HG03039 (cell line): ENCODE measurements around the gene PPM1E.
"Not testable (repeated sequence)": the region's sequence is repeated elsewhere in the genome, so short reads cannot be mapped to it uniquely, and the experiment has no call there.

ENCODE experiments used
- ATAC-seq: cut with Tn5 transposase; IDR thresholded peaks from one replicate; pipeline ENCODE4 v1.9.1; 2021; ENCODE audit warnings: mild to moderate bottlenecking, moderate library complexity; ENCODE audit not compliant: unreplicated experiment

PPM1E gene

DNA sequence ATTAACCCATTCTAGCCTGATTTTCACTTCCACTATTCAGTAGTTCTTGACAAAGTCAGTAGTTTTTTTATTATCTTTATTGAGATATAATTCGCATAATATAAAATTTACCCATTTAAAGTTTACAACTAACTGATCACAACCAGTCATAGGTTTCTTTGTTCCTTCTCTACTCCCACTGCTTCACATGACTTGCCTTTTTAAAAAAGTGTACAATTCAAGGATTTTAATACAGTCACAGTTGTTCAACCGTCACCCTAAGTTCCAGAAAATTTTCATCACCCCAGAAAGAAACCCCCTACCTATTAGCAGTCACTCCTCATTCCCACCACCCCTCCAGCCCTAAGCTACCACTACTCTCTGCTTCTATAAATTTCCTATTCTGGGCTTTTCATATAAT, 188.5 kb downstream of the PPM1E start:
- ATAC-seq = no peak

GRCh38 chr17:58947411-58947810, 191.8 kb downstream of the PPM1E start:
- ATAC-seq = no peak

DNA sequence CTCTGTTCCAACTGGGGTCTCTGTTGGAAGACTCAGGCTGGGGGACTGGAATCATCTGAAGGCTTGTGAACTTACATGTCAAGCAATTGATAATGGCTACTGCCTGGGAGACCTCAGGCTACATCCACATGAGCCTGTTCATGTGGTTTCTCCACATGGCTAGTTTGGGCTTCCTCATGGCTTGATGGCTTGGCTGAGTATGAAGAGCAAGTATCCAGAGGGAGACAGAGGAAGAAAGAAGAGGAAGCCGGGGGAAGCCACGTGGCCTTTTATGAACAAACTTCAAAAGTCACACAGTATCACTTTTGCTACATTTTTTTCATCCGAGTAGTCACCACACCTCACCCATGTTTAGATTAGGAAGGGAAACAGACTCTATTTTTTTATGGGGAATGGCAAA, 192.2 kb downstream of the PPM1E start:
- no peak for ATAC-seq

GRCh38 chr17:58954358-58954757, 198.7 kb downstream of the PPM1E start:
- ATAC-seq = not testable (repeated sequence)

GRCh38 chr17:58956997-58957724, 201.5 kb downstream of the PPM1E start:
- ATAC-seq = no peak

DNA sequence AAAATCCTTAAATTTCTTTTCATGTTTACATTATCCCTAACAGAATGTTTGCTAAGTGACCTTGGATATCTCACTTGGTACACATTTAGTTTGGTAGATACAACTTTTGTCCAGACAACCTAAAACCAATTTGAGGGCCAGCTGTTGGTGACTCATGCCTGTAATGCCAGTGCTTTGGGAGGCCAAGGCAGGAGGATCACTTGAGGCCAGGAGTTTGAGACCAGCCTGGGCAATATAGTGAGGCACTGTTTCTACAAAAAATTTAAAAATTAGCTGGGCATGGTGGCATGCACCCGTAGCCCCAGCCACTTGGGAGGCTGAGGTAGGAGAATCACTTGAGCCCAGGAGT, 202.0 kb downstream of the PPM1E start:
- ATAC-seq = not testable (repeated sequence)

DNA sequence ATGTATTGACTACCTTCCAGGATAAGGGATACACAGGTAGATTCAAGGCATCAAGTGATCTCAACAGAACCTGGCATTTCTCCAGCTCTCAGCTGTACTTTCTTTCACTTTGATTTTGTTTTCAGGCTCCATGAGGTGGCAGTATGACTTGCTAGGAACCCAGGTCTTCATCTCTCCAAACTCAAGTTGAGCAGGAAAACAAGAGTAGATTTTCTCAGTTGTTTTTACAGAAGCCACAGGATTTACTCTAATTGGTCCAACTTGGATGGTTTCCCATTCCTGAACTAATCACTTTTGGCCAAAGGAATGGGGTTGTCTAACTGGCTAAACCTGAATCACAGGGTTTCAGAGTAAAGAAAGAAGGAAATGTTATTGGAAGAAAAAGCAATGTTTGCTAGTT, 204.4 kb downstream of the PPM1E start:
- ATAC-seq = no peak

DNA sequence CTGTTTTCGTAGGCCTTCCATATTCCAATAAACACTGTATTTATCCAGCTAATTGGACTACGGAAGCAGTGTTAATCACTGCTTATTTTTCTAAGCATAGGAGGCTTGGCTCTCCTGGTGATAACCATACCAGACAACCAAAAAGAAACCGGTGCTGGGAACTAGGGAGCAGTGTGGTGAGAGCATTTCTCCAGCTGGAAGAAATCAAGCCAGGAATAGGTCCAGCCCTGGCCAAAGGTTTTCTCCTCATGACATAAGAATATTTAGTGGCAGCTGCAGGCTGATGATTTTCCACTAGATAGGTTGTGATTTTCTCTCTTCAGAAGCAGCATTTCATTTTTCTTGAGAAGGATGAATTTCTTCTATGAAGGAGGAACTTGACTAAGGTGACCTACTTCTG, 209.6 kb downstream of the PPM1E start:
- ATAC-seq = no peak

GRCh38 chr17:58966208-58966607, 210.6 kb downstream of the PPM1E start:
- no peak for ATAC-seq

GRCh38 chr17:58968426-58969061, 212.9 kb downstream of the PPM1E start:
- no peak for ATAC-seq

DNA sequence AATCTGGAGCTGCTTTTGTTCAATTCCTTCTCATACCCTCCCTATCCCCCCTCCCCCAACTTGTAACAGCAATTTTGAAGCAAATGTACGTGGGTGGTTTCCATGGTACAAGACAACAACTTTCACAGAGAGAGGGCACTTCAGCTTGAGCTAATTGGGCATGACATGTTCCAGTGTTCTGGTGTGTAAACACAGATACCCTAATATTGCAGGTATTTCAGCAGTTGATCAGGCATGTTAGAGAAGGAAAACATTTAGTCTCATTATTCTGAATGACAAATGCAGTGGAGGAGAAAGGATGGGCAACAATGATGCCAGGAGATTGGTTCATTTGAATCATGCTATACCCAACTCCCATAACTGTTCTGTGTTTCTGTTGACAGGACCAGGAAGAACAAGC, 213.5 kb downstream of the PPM1E start:
- no peak for ATAC-seq

DNA sequence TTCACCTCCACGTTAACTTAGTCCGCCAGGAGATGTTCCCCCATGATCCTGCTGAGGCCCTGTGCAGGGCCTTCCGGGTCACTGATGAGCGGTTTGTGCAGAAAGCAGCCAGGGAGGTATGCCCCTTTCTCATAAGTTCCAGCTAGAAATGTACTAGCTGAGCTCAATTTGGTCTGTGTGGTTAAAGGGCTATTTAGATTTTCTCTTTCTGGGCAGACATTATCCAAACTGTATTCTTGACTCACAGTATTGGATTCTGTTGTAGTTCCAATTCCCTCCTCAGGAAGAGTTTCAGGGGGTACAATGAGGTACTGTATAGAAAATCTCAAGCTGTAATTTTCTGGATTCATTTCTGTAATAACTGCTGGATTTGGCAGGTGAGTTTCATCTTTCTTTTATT, 214.0 kb downstream of the PPM1E start:
- ATAC-seq = no peak

- ATAC-seq = no peak
Observed at GRCh38 chr17:58970609-58971450, 215.2 kb downstream of the PPM1E start.

GRCh38 chr17:58974354-58974753, 218.7 kb downstream of the PPM1E start:
- no peak for ATAC-seq

- no peak for ATAC-seq
Observed at GRCh38 chr17:58976541-58976940, 220.9 kb downstream of the PPM1E start.

- ATAC-seq = no peak
Observed at GRCh38 chr17:58980706-58981481, 225.2 kb downstream of the PPM1E start.

GRCh38 chr17:58982626-58983025, 227.0 kb downstream of the PPM1E start:
- ATAC-seq = no peak

- no peak for ATAC-seq
Observed at GRCh38 chr17:58985367-58985766, 229.7 kb downstream of the PPM1E start.

GRCh38 chr17:58985971-58986370, 230.3 kb downstream of the PPM1E start:
- no peak for ATAC-seq

DNA sequence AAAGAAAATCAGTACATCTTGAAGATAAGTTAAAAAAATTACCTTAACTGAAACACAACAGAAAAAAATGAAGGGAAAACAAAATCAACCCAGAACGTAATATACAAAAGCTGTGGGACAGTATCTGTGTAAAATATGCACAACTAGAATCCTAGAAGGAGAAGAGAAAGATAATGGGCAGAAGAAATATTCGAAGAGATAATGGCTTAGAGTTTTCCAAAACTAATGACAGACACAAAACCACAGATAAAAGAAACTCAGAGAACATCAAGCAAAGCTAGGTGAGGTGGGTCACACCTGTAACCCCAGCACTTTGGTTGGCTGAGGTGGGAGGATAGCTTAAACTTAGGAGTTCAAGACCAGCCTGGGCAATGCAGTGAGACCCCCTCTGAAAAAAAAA, 234.0 kb downstream of the PPM1E start:
- ATAC-seq = no peak

DNA sequence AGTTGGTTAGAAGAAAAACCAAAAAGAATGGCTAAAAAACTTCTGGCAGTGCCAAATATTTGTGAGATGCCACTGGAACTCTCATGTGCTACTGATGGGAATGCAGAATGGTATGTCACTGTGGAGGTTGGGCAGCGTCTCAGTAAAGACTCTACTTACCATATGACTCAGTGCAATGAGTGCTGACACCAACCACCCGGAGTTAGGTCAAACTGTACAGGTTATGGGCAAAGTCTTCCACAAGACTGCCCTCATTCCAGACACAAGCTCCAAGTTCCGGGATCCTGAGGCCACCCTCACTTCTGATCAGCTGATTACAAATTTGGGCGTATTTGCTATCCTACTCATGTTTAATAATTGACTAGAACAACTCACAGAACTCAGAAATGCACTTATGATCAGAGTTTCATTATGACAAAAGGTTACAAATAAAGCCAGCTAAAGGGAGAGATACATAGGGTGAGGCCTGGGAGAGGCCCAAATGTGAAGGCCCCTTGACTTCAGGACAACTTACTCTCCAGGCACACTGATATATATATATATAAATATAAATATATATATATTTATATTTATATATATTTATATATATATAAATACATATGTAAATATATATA, 236.2 kb downstream of the PPM1E start:
- ATAC-seq = peak; percentile 55
